Neural cell (in vitro differentiated cells): ENCODE data around the gene SIAH2.

ENCODE experiments used
- EP300 ChIP-seq: fragments of 450-650 bp; conservative IDR thresholded peaks from 2 replicates; pipeline ENCODE4 v1.6.1; 2014; ENCODE audit warnings: antibody characterized with exemption, mild to moderate bottlenecking, moderate library complexity; ENCODE audit not compliant: poor library complexity, severe bottlenecking
- EZH2 ChIP-seq: fragments of 200-600, 300-800 bp; shearing (Covaris generic), sonication (generic); IDR thresholded peaks from 2 replicates; pipeline ENCODE4 v1.6.1; 2014; ENCODE audit warnings: antibody characterized with exemption, low read length, borderline replicate concordance, mild to moderate bottlenecking; ENCODE audit not compliant: insufficient read depth, poor library complexity, severe bottlenecking
- MXI1 ChIP-seq: fragments of 450-650 bp; conservative IDR thresholded peaks from 2 replicates; pipeline ENCODE4 v1.6.1; 2014; ENCODE audit warnings: antibody characterized with exemption, mild to moderate bottlenecking; ENCODE audit not compliant: poor library complexity, severe bottlenecking
- POLR2AphosphoS5 ChIP-seq: IDR thresholded peaks from 2 replicates; pipeline ENCODE4 v1.6.1; 2012
- RAD21 ChIP-seq: fragments of 450-650 bp; conservative IDR thresholded peaks from 2 replicates; pipeline ENCODE4 v1.6.1; 2014; ENCODE audit warnings: antibody characterized with exemption, mild to moderate bottlenecking, moderate library complexity
- TAF1 ChIP-seq: IDR thresholded peaks from 2 replicates; pipeline ENCODE4 v1.6.1; 2012; ENCODE audit warnings: low read depth
- TF ChIP-seq, protein P1 (sequence below): fragments of 450-650 bp; IDR thresholded peaks from 2 replicates; pipeline ENCODE4 v1.5.1; 2014; ENCODE audit warnings: antibody characterized with exemption, mild to moderate bottlenecking, moderate library complexity; ENCODE audit not compliant: poor library complexity, severe bottlenecking
- TF ChIP-seq, protein P2 (sequence below): IDR thresholded peaks from 2 replicates; pipeline ENCODE4 v1.6.1; 2012; ENCODE audit warnings: borderline replicate concordance

DNA sequence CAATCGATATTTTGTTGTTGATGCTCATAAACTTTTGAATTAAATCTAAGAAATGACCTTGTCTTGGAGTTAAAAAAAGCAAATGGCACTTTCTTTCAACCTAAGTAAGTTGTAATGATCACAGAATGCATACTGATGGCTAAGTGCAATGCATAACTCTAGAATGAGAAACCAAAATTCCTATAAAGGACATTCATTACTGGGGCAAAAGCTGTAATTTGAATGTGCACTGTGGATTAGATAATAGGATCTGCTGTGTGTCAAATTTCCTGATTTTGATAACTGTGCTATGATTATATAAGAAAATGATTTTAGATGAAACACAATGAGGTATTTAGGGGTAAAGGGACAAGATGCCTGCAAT is 14.3 kb downstream of the SIAH2 start:
- TF ChIP-seq, protein P1, sequence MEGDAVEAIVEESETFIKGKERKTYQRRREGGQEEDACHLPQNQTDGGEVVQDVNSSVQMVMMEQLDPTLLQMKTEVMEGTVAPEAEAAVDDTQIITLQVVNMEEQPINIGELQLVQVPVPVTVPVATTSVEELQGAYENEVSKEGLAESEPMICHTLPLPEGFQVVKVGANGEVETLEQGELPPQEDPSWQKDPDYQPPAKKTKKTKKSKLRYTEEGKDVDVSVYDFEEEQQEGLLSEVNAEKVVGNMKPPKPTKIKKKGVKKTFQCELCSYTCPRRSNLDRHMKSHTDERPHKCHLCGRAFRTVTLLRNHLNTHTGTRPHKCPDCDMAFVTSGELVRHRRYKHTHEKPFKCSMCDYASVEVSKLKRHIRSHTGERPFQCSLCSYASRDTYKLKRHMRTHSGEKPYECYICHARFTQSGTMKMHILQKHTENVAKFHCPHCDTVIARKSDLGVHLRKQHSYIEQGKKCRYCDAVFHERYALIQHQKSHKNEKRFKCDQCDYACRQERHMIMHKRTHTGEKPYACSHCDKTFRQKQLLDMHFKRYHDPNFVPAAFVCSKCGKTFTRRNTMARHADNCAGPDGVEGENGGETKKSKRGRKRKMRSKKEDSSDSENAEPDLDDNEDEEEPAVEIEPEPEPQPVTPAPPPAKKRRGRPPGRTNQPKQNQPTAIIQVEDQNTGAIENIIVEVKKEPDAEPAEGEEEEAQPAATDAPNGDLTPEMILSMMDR: no peak
- TF ChIP-seq EZH2: no peak
- TF ChIP-seq POLR2AphosphoS5: no peak
- TF ChIP-seq EP300: no peak
- TF ChIP-seq, protein P2, sequence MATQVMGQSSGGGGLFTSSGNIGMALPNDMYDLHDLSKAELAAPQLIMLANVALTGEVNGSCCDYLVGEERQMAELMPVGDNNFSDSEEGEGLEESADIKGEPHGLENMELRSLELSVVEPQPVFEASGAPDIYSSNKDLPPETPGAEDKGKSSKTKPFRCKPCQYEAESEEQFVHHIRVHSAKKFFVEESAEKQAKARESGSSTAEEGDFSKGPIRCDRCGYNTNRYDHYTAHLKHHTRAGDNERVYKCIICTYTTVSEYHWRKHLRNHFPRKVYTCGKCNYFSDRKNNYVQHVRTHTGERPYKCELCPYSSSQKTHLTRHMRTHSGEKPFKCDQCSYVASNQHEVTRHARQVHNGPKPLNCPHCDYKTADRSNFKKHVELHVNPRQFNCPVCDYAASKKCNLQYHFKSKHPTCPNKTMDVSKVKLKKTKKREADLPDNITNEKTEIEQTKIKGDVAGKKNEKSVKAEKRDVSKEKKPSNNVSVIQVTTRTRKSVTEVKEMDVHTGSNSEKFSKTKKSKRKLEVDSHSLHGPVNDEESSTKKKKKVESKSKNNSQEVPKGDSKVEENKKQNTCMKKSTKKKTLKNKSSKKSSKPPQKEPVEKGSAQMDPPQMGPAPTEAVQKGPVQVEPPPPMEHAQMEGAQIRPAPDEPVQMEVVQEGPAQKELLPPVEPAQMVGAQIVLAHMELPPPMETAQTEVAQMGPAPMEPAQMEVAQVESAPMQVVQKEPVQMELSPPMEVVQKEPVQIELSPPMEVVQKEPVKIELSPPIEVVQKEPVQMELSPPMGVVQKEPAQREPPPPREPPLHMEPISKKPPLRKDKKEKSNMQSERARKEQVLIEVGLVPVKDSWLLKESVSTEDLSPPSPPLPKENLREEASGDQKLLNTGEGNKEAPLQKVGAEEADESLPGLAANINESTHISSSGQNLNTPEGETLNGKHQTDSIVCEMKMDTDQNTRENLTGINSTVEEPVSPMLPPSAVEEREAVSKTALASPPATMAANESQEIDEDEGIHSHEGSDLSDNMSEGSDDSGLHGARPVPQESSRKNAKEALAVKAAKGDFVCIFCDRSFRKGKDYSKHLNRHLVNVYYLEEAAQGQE: no peak
- TF ChIP-seq RAD21: no peak
- TF ChIP-seq MXI1: no peak
- no peak for TF ChIP-seq TAF1
